Large intestine (tissue), 3 donors: ENCODE results near the gene HRG. TPM values are rescaled to one million over a fixed set of nuclear protein-coding genes. Genes with fewer than 3 reads are reported as not detected.

ENCODE experiments used
- DNase-seq, 2 donors: peaks; one replicate each; pipeline versions ENCODE4 v3.0.0 to v3.0.0-alpha.2; 2013
- H3K27ac ChIP-seq: one replicate; pipeline ENCODE4 v1.5.1; 2013; ENCODE audit warnings: low read length
- H3K27me3 ChIP-seq: 2 replicates; pipeline ENCODE4 v1.6.1; 2013; ENCODE audit warnings: low read length; ENCODE audit not compliant: control insufficient read depth, insufficient read depth
- H3K36me3 ChIP-seq: 2 replicates; pipeline ENCODE4 v1.6.1; 2013; ENCODE audit warnings: low read length; ENCODE audit not compliant: control insufficient read depth, insufficient read depth
- H3K4me1 ChIP-seq: one replicate; pipeline ENCODE4 v1.6.1; 2013; ENCODE audit warnings: low read length; ENCODE audit not compliant: control insufficient read depth, insufficient read depth
- H3K4me3 ChIP-seq: one replicate; pipeline ENCODE4 v1.5.1; 2013; ENCODE audit warnings: low read length
- H3K9me3 ChIP-seq: one replicate; pipeline ENCODE4 v1.6.1; 2013; ENCODE audit warnings: mild to moderate bottlenecking, low read depth, low read length, moderate library complexity; ENCODE audit not compliant: control insufficient read depth
- WGBS: methylation state at CpG from one replicate; pipeline ENCODE4 v1.1.5; 2013; ENCODE audit warnings: low lambda C conversion rate; ENCODE audit not compliant: insufficient coverage; 5-methylcytosine and 5-hydroxymethylcytosine counted together
- polyA plus RNA-seq: library from polyadenylated mRNA; unstranded; fragments of 120-200 nt; gene quantifications from one replicate; pipeline ENCODE4 v1.2.1, GENCODE V29; 2013

The HRG gene
- polyA plus RNA-seq, 1 donor = 0.04 TPM

- H3K4me1 ChIP-seq = no peaks in the 10 kb centered on the region
- no peak within 1 kb of the TSS for H3K27ac ChIP-seq
- WGBS = no CpG with 5 or more reads among the region's 1 CpG
- H3K9me3 ChIP-seq = no peaks in the 10 kb centered on the region
- no peaks in the 10 kb centered on the region for H3K36me3 ChIP-seq
- no peaks in the 10 kb centered on the region for H3K27me3 ChIP-seq
- no peak for DNase-seq
- no peak within 1 kb of the TSS for H3K4me3 ChIP-seq
These were observed 25.9 kb upstream of the HRG start, which contains the start of gene FETUB for GRCh38 chr3:186639778-186640472. TSS of gene FETUB (plus strand) at chr3:186640399. CDS start at chr3:186640461, 62 bp downstream.

- no peaks in the 10 kb centered on the region for H3K36me3 ChIP-seq
- no peak for DNase-seq
- no CpG with 5 or more reads among the region's 9 CpGs for WGBS
These were observed 25.4 kb upstream of the HRG start for GRCh38 chr3:186640473-186640818.

GRCh38 chr3:186640929-186641328, 24.9 kb upstream of the HRG start:
- Histone ChIP-seq H3K9me3 (no peaks in the 10 kb centered on the region), H3K27me3 (no peaks in the 10 kb centered on the region), H3K4me3 (no peak overlapping the region), H3K4me1 (no peaks in the 10 kb centered on the region), H3K36me3 (no peaks in the 10 kb centered on the region), H3K27ac (no peak overlapping the region)
- no peak for DNase-seq

More at GRCh38 chr3:186640473-186640818, 25.4 kb upstream of the HRG start:
- H3K9me3 ChIP-seq = no peaks in the 10 kb centered on the region
- H3K27me3 ChIP-seq = no peaks in the 10 kb centered on the region
- no peak overlapping the region for H3K4me3 ChIP-seq
- no peak overlapping the region for H3K27ac ChIP-seq
- no peaks in the 10 kb centered on the region for H3K4me1 ChIP-seq

- Histone ChIP-seq H3K27me3 (no peaks in the 10 kb centered on the region), H3K4me3 (no peak overlapping the region), H3K4me1 (no peaks in the 10 kb centered on the region), H3K9me3 (no peaks in the 10 kb centered on the region), H3K36me3 (no peaks in the 10 kb centered on the region), H3K27ac (no peak overlapping the region)
- WGBS = no CpG with 5 or more reads among the region's 3 CpGs
- no peak for DNase-seq
These were observed 23.8 kb upstream of the HRG start for GRCh38 chr3:186642014-186642413.

GRCh38 chr3:186643493-186643892, 22.3 kb upstream of the HRG start:
- WGBS = 20% methylated on average over 1 of the region's 1 CpG
- H3K4me3 ChIP-seq = no peak overlapping the region
- no peak for DNase-seq
- H3K4me1 ChIP-seq = no peaks in the 10 kb centered on the region
- no peaks in the 10 kb centered on the region for H3K9me3 ChIP-seq
- no peak overlapping the region for H3K27ac ChIP-seq
- H3K36me3 ChIP-seq = no peaks in the 10 kb centered on the region
- no peaks in the 10 kb centered on the region for H3K27me3 ChIP-seq

GRCh38 chr3:186644683-186645082, 21.1 kb upstream of the HRG start:
- Histone ChIP-seq H3K4me1 (no peaks in the 10 kb centered on the region), H3K36me3 (no peaks in the 10 kb centered on the region), H3K4me3 (no peak overlapping the region), H3K27me3 (no peaks in the 10 kb centered on the region), H3K27ac (no peak overlapping the region), H3K9me3 (no peaks in the 10 kb centered on the region)
- DNase-seq = no peak
- WGBS = no CpG with 5 or more reads among the region's 3 CpGs

- H3K27ac ChIP-seq = no peak overlapping the region
- no peak for DNase-seq
These were observed 19.7 kb upstream of the HRG start for GRCh38 chr3:186646106-186646505.

GRCh38 chr3:186646841-186647240, 19.0 kb upstream of the HRG start:
- H3K27me3 ChIP-seq = no peaks in the 10 kb centered on the region
- WGBS = no CpG with 5 or more reads among the region's 1 CpG
- DNase-seq = no peak
- no peak overlapping the region for H3K4me3 ChIP-seq
- H3K4me1 ChIP-seq = no peaks in the 10 kb centered on the region
- no peaks in the 10 kb centered on the region for H3K36me3 ChIP-seq
- H3K27ac ChIP-seq = no peak overlapping the region
- H3K9me3 ChIP-seq = no peaks in the 10 kb centered on the region

More at GRCh38 chr3:186646106-186646505, 19.7 kb upstream of the HRG start:
- no peak overlapping the region for H3K4me3 ChIP-seq
- no peaks in the 10 kb centered on the region for H3K4me1 ChIP-seq
- no peaks in the 10 kb centered on the region for H3K27me3 ChIP-seq
- H3K9me3 ChIP-seq = no peaks in the 10 kb centered on the region
- no peaks in the 10 kb centered on the region for H3K36me3 ChIP-seq
- no CpG with 5 or more reads among the region's 4 CpGs for WGBS

GRCh38 chr3:186648851-186649250, 17.0 kb upstream of the HRG start:
- Histone ChIP-seq H3K9me3 (no peaks in the 10 kb centered on the region), H3K4me3 (no peak overlapping the region), H3K27ac (no peak overlapping the region), H3K36me3 (no peaks in the 10 kb centered on the region), H3K27me3 (no peaks in the 10 kb centered on the region), H3K4me1 (no peaks in the 10 kb centered on the region)
- DNase-seq = no peak
- WGBS = no CpG with 5 or more reads among the region's 1 CpG

GRCh38 chr3:186651678-186652215, 14.1 kb upstream of the HRG start:
- H3K4me3 ChIP-seq = no peak overlapping the region
- H3K27me3 ChIP-seq = no peaks in the 10 kb centered on the region
- no peaks in the 10 kb centered on the region for H3K36me3 ChIP-seq
- DNase-seq = no peak
- H3K9me3 ChIP-seq = no peaks in the 10 kb centered on the region
- no peaks in the 10 kb centered on the region for H3K4me1 ChIP-seq
- WGBS = no CpG with 5 or more reads among the region's 3 CpGs
- H3K27ac ChIP-seq = no peak overlapping the region
